Neural cell (in vitro differentiated cells): ENCODE data around the gene CCDC9B. TPM values are rescaled to one million over a fixed set of nuclear protein-coding genes. Genes with fewer than 3 reads are reported as not detected.

Experiments
- H2AFZ ChIP-seq: fragments of 200-600, 300-800 bp; sonication (generic), shearing (Covaris generic); 2 replicates; pipeline ENCODE4 v1.6.0; 2014; ENCODE audit warnings: low read depth, mild to moderate bottlenecking, antibody characterized with exemption, low read length, moderate library complexity
- H3F3A ChIP-seq: fragments of 200-600 bp; shearing (Covaris generic); 2 replicates; pipeline ENCODE4 v1.6.1; 2016; ENCODE audit warnings: mild to moderate bottlenecking, moderate library complexity, mixed read lengths, antibody characterized with exemption, low read length; ENCODE audit not compliant: insufficient read depth, poor library complexity, severe bottlenecking
- H3K27ac ChIP-seq: fragments of 200-600, 300-800 bp; sonication (generic), shearing (Covaris generic); 2 replicates; pipeline ENCODE4 v1.5.1; 2014; ENCODE audit warnings: mild to moderate bottlenecking, low read length, moderate library complexity
- H3K27me3 ChIP-seq: fragments of 300-800, 200-600 bp; sonication (generic), shearing (Covaris generic); 2 replicates; pipeline ENCODE4 v1.6.0; 2014; ENCODE audit warnings: mild to moderate bottlenecking, low read depth, low read length, moderate library complexity; ENCODE audit not compliant: insufficient read depth
- H3K36me3 ChIP-seq: fragments of 300-800, 200-600 bp; sonication (generic), shearing (Covaris generic); 2 replicates; pipeline ENCODE4 v1.5.1; 2014; ENCODE audit warnings: mild to moderate bottlenecking, antibody characterized with exemption, low read length, moderate library complexity; ENCODE audit not compliant: insufficient read depth
- H3K4me2 ChIP-seq: fragments of 300-800, 200-600 bp; sonication (generic), shearing (Covaris generic); 2 replicates; pipeline ENCODE4 v1.6.0; 2014; ENCODE audit warnings: mild to moderate bottlenecking, low read length
- H3K4me3 ChIP-seq: fragments of 300-800, 200-600 bp; sonication (generic), shearing (Covaris generic); 2 replicates; pipeline ENCODE4 v1.5.1; 2014; ENCODE audit warnings: mild to moderate bottlenecking, low read length, moderate library complexity
- H3K79me2 ChIP-seq: fragments of 200-600 bp; shearing (Covaris generic); replicated peaks from 2 replicates; pipeline ENCODE4 v1.6.0; 2014; ENCODE audit warnings: mild to moderate bottlenecking, low read length, moderate library complexity; ENCODE audit not compliant: insufficient read depth
- H3K9ac ChIP-seq: fragments of 300-800, 200-600 bp; sonication (generic), shearing (Covaris generic); 2 replicates; pipeline ENCODE4 v1.6.1; 2016; ENCODE audit warnings: mild to moderate bottlenecking, low read length, mixed read lengths
- H3K9me2 ChIP-seq: fragments of 200-600 bp; shearing (Covaris generic); 2 replicates; pipeline ENCODE4 v1.6.1; 2016; ENCODE audit warnings: mild to moderate bottlenecking, low read length, mixed read lengths; ENCODE audit not compliant: insufficient read depth
- H3K9me3 ChIP-seq: fragments of 200-600, 300-800 bp; sonication (generic), shearing (Covaris generic); 2 replicates; pipeline ENCODE4 v1.6.1; 2016; ENCODE audit warnings: mild to moderate bottlenecking, mixed run types, low read length, moderate library complexity, mixed read lengths
- H4K20me1 ChIP-seq: fragments of 200-600 bp; shearing (Covaris generic); 2 replicates; pipeline ENCODE4 v1.6.1; 2016; ENCODE audit warnings: mild to moderate bottlenecking, mixed run types; ENCODE audit not compliant: insufficient read depth
- EP300 ChIP-seq: fragments of 450-650 bp; conservative IDR thresholded peaks from 2 replicates; pipeline ENCODE4 v1.6.1; 2014; ENCODE audit warnings: antibody characterized with exemption, mild to moderate bottlenecking, moderate library complexity; ENCODE audit not compliant: poor library complexity, severe bottlenecking
- EZH2 ChIP-seq: fragments of 200-600, 300-800 bp; shearing (Covaris generic), sonication (generic); IDR thresholded peaks from 2 replicates; pipeline ENCODE4 v1.6.1; 2014; ENCODE audit warnings: antibody characterized with exemption, low read length, borderline replicate concordance, mild to moderate bottlenecking; ENCODE audit not compliant: insufficient read depth, poor library complexity, severe bottlenecking
- MXI1 ChIP-seq: fragments of 450-650 bp; conservative IDR thresholded peaks from 2 replicates; pipeline ENCODE4 v1.6.1; 2014; ENCODE audit warnings: antibody characterized with exemption, mild to moderate bottlenecking; ENCODE audit not compliant: poor library complexity, severe bottlenecking
- POLR2AphosphoS5 ChIP-seq: IDR thresholded peaks from 2 replicates; pipeline ENCODE4 v1.6.1; 2012
- RAD21 ChIP-seq: fragments of 450-650 bp; conservative IDR thresholded peaks from 2 replicates; pipeline ENCODE4 v1.6.1; 2014; ENCODE audit warnings: antibody characterized with exemption, mild to moderate bottlenecking, moderate library complexity
- SMC3 ChIP-seq: fragments of 450-650 bp; conservative IDR thresholded peaks from 2 replicates; pipeline ENCODE4 v1.6.1; 2014; ENCODE audit warnings: antibody characterized with exemption, mild to moderate bottlenecking, moderate library complexity; ENCODE audit not compliant: poor library complexity
- TAF1 ChIP-seq: IDR thresholded peaks from 2 replicates; pipeline ENCODE4 v1.6.1; 2012; ENCODE audit warnings: low read depth
- polyA plus RNA-seq: library from polyadenylated mRNA; depleted of rRNA; stranded (reverse); fragments of >200 nt; gene quantifications from 2 replicates; pipeline ENCODE4 v1.2.3, GENCODE V29; 2014
- TF ChIP-seq, protein P1 (sequence below): fragments of 450-650 bp; IDR thresholded peaks from 2 replicates; pipeline ENCODE4 v1.5.1; 2014; ENCODE audit warnings: antibody characterized with exemption, mild to moderate bottlenecking, moderate library complexity; ENCODE audit not compliant: poor library complexity, severe bottlenecking

CCDC9B gene
- polyA plus RNA-seq, 1 donor from 2014 or later = not detected

DNA sequence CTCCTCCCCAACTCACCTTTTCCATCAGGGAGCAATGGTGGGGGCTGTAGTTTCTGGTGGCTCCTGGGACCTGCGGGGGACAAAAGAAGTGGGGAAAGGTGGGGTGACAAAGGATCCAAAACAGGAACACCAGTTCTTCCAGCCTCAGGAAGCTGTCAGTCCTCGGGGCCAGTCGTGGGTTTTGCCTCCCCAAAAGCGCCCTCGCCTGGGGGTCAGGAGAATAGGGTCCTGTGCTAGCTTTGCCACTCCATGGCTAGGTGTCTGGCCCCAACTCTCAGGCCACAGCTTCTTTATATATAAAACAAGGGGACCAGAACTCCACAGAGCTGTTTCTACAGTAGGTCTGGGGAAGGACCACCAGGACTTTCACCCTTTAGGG is 4.0 kb downstream of the CCDC9B start:
- Histone ChIP-seq H3K4me3 (no peak overlapping the region), H3K27ac (no peak overlapping the region), H3K27me3 (no peaks in the 10 kb centered on the region), H3K79me2 (no peaks in the 10 kb centered on the region), H3K9me2 (no peaks in the 10 kb centered on the region), H3K9me3 (no peaks in the 10 kb centered on the region), H2AFZ (no peak overlapping the region), H3K9ac (no peak overlapping the region), H3F3A (no peaks in the 10 kb centered on the region), H4K20me1 (no peaks in the 10 kb centered on the region), H3K4me2 (no peak overlapping the region), H3K36me3 (no peaks in the 10 kb centered on the region)
- TF ChIP-seq, protein P1, sequence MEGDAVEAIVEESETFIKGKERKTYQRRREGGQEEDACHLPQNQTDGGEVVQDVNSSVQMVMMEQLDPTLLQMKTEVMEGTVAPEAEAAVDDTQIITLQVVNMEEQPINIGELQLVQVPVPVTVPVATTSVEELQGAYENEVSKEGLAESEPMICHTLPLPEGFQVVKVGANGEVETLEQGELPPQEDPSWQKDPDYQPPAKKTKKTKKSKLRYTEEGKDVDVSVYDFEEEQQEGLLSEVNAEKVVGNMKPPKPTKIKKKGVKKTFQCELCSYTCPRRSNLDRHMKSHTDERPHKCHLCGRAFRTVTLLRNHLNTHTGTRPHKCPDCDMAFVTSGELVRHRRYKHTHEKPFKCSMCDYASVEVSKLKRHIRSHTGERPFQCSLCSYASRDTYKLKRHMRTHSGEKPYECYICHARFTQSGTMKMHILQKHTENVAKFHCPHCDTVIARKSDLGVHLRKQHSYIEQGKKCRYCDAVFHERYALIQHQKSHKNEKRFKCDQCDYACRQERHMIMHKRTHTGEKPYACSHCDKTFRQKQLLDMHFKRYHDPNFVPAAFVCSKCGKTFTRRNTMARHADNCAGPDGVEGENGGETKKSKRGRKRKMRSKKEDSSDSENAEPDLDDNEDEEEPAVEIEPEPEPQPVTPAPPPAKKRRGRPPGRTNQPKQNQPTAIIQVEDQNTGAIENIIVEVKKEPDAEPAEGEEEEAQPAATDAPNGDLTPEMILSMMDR = no peak
- TF ChIP-seq EP300 = no peak
- no peak for TF ChIP-seq RAD21
- TF ChIP-seq POLR2AphosphoS5 = no peak

DNA sequence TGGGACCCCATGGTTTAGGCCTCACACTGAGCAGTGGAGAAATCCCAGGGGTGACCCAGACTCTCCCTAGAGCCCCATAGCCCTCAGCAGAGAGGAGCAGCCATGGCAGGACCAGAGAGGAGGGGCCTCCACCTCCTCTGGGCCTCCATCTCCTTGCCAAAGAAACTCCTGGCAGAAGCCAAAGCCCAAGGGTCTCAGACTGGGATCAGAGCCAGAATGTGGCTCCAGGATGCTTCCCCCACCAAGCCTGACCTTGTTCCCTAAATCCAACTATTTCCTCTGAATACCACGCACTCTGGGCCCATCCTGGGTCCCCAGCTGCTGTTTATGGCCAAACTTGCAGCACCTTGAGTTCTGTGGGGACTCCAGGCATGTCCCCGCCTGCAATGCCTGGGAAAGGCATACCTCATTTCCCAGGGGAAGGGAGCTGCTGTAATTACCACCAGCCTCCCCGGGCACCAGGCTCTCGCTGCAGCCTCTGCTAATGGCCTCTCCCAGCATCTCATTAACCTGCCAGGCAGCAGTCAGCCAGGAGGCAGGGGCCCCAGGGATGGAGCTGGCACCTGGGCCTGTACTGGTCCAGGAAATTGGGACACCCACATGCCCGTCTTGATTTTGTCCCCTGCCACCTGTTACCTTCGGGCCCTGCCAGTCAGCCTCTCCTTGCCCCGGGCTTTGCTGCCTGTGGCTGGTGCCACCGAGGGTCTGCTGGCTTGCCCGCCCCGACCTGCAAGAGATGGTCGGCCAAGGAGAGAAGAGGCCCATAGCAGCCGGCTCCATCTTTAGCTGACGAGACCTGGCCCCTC is 4.6 kb downstream of the CCDC9B start:
- H3K4me2 ChIP-seq = no peak overlapping the region
- no peaks in the 10 kb centered on the region for H4K20me1 ChIP-seq
- no peaks in the 10 kb centered on the region for H3K79me2 ChIP-seq

DNA sequence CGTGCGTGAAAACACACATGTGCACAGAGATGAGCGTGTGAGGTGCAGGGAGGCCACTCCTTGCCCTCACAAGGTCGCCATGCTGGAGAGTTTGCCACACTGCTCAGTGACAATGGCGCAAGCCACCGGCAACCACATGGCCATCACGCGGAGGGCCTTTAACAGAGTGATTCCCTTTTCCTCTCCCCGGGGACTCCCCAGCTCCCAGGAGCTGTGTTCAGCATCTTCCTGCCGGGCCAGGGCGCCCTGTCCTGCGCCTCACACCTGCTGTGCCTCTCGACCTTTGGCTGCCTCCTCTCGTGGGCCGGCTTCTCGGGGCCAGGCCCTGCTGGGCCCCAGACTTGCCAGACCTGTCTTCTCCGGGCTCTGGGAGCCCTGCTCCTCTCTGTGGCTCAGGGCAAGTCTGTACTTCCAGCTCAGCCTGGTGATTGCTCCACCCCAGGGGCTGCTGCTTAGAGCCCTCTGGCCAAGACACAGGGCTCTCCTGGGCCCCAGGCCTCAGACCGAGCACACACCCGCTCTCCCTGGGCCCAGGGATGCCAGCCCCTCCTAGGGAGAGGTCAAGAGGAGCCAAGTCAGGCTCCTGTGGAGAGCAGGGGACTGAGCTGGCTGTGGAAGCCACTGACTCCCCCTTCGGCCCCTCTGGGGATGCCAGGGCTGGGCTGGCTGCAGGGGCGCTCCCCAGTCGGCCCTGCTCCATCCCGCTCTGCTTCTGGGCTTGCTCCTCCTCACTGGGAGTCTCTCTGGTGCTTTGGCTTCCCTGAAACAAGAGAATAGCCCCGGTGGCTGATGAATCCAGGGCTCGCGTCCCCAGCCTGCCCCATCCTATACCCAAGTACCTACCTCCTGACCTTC is 5.6 kb downstream of the CCDC9B start:
- Histone ChIP-seq H3K9ac (no peak overlapping the region), H3K27me3 (no peaks in the 10 kb centered on the region), H3F3A (no peaks in the 10 kb centered on the region), H3K4me3 (no peak overlapping the region), H3K27ac (no peak overlapping the region), H2AFZ (no peak overlapping the region), H3K79me2 (no peaks in the 10 kb centered on the region), H3K4me2 (no peak overlapping the region), H3K36me3 (no peaks in the 10 kb centered on the region), H3K9me2 (no peaks in the 10 kb centered on the region), H3K9me3 (no peaks in the 10 kb centered on the region), H4K20me1 (no peaks in the 10 kb centered on the region)
- TF ChIP-seq MXI1 (no peak), TAF1 (no peak), SMC3 (no peak), EZH2 (no peak), RAD21 (no peak), EP300 (no peak), POLR2AphosphoS5 (no peak)
- TF ChIP-seq, protein P1 = no peak

More for the DNA sequence above, 4.6 kb downstream of the CCDC9B start:
- H2AFZ ChIP-seq = no peak overlapping the region
- H3K4me3 ChIP-seq = no peak overlapping the region
- TF ChIP-seq RAD21 (no peak), EZH2 (no peak), MXI1 (no peak)
- TF ChIP-seq, protein P1 = no peak
- no peaks in the 10 kb centered on the region for H3K9me3 ChIP-seq
- no peaks in the 10 kb centered on the region for H3K9me2 ChIP-seq
- H3F3A ChIP-seq = no peaks in the 10 kb centered on the region
- H3K27me3 ChIP-seq = no peaks in the 10 kb centered on the region
- no peaks in the 10 kb centered on the region for H3K36me3 ChIP-seq
- H3K9ac ChIP-seq = no peak overlapping the region
- H3K27ac ChIP-seq = no peak overlapping the region
